BE2C (cell line): ENCODE results near the gene BTBD19.
"Not testable (repeated sequence)": the region's sequence is repeated elsewhere in the genome, so short reads cannot be mapped to it uniquely, and the experiment has no call there.

ENCODE experiments used
- DNase-seq: peaks from one replicate; pipeline ENCODE4 v3.0.0-alpha.2; 2020
- H3K27me3 ChIP-seq: fragments of 250-450 bp; sonication (Bioruptor Pico); 2 replicates; pipeline ENCODE4 v1.5.1; 2020; ENCODE audit warnings: mild to moderate bottlenecking
- H3K36me3 ChIP-seq: fragments of 250-450 bp; sonication (Bioruptor Pico); 2 replicates; pipeline ENCODE4 v1.5.1; 2020; ENCODE audit warnings: mild to moderate bottlenecking
- H3K4me1 ChIP-seq: fragments of 250-450 bp; sonication (Bioruptor Pico); 2 replicates; pipeline ENCODE4 v1.5.1; 2020
- H3K4me3 ChIP-seq: 2 replicates; pipeline ENCODE4 v1.5.1; 2011; ENCODE audit warnings: low read depth, low read length
- H3K9me3 ChIP-seq: fragments of 250-450 bp; sonication (Bioruptor Pico); 2 replicates; pipeline ENCODE4 v1.5.1; 2020
- TF ChIP-seq, protein P1 (sequence below): IDR thresholded peaks from 2 replicates; pipeline ENCODE4 v1.5.1; 2012; ENCODE audit warnings: mild to moderate bottlenecking, low read depth, low read length

BTBD19 gene

DNA sequence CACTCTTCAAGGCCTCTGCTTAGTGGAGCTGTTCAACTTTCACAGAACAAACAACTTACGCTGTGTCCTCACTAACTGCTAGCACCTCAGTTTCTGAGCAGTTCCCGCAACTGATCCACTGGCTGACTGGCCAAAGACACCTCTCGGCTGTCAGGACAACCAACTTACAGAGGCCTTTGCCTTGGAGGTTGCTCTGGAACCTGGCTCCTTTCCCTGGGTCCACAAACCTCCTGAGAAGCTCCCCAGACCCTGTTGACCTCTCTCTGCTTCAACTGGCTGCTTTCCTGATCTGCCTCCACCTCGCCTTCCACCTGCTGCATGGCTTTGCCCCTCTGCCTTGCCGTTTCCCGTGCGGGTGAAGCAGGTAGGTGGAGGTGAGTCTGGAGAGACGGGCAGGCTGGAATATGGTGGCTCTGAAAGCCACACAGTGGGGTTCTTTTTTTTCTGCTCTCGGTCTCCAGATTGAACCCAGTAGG lies 13.0 kb downstream of the BTBD19 start:
- DNase-seq, result no peak
- Histone ChIP-seq H3K9me3 (no peaks in the 10 kb centered on the region), H3K36me3 (no peaks in the 10 kb centered on the region), H3K27me3 (no peaks in the 10 kb centered on the region), H3K4me3 (no peak overlapping the region), H3K4me1 (no peaks in the 10 kb centered on the region)
- TF ChIP-seq, protein P1, sequence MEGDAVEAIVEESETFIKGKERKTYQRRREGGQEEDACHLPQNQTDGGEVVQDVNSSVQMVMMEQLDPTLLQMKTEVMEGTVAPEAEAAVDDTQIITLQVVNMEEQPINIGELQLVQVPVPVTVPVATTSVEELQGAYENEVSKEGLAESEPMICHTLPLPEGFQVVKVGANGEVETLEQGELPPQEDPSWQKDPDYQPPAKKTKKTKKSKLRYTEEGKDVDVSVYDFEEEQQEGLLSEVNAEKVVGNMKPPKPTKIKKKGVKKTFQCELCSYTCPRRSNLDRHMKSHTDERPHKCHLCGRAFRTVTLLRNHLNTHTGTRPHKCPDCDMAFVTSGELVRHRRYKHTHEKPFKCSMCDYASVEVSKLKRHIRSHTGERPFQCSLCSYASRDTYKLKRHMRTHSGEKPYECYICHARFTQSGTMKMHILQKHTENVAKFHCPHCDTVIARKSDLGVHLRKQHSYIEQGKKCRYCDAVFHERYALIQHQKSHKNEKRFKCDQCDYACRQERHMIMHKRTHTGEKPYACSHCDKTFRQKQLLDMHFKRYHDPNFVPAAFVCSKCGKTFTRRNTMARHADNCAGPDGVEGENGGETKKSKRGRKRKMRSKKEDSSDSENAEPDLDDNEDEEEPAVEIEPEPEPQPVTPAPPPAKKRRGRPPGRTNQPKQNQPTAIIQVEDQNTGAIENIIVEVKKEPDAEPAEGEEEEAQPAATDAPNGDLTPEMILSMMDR, result no peak

DNA sequence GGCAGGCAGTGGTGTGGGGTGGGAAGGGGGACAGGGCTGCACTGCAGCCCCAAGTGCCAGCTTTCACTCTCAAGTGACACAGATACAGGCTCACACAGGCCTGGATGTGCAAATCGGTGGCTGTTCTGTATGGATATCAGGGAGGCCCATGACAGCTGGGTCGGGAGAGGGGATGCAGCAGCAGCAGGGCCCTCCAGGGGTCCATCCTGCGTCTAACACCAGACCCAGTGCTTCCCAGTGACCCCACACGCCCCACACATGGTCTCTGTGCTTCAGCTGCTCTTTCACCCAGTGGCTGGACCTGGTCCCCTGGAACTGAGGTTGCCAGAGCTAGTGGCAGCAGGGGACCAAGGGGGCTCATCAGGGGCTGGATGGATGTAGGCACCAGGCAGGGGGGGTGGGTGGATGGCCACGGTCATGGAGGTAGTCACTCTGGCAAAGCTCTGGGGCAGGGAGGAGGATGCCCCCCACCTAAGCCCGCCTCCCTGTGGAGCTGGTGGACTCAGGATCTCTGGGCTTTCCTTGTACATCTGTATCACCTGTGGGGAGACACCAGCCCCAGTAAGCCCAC lies 13.9 kb downstream of the BTBD19 start:
- TF ChIP-seq, protein P1, result no peak
- H3K36me3 ChIP-seq, result no peaks in the 10 kb centered on the region
- no peak for DNase-seq

DNA sequence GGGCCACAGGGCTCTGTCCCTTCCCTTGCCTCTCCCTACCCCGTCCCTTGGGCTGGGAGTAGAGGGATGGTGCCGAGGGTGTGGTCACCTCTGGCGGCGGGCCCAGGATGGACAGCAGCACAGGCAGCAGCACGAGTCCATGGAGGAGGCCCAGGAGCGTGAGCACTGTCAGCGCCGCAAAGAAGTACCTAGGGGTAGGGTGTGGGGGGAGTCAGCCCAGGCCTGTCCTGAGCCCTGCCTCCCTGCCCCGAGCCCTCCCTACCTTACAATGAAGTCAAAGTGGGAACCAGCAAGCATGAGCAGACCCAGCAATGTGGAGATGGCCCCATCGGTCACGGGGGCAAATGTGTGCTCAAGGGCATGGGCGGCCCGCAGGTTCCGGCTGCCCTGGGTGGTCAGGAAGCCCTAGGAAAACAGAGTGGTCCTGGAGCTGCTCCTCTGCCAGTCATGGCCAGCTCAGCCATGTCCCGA lies 14.7 kb downstream of the BTBD19 start:
- TF ChIP-seq, protein P1, result no peak
- H3K4me1 ChIP-seq, result no peaks in the 10 kb centered on the region
- DNase-seq, result no peak
- no peaks in the 10 kb centered on the region for H3K9me3 ChIP-seq
- no peaks in the 10 kb centered on the region for H3K27me3 ChIP-seq
- H3K4me3 ChIP-seq, result no peak overlapping the region
- H3K36me3 ChIP-seq, result no peaks in the 10 kb centered on the region

More for the DNA sequence above, 13.9 kb downstream of the BTBD19 start:
- Histone ChIP-seq H3K27me3 (no peaks in the 10 kb centered on the region), H3K4me3 (no peak overlapping the region), H3K9me3 (no peaks in the 10 kb centered on the region), H3K4me1 (no peaks in the 10 kb centered on the region)

DNA sequence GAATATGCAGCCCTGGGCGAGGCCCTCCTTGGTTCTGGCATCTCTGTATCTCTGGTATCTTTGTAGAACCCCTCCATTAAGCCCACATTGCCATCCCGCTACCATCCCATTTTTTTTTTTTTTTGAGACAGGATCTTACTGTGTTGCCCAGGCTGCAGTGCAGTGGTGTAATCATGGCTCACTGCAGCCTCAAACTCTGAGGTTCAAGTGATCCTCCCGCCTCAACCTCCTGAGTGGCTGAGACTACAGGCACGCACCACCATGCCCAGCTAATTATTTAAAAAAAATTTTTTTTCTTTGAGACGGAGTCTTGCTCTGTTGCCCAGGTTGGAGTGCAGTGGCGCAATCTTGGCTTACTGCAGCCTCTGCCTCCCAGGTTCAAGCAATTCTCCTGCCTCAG lies 16.1 kb downstream of the BTBD19 start:
- H3K9me3 ChIP-seq, DNase-seq, H3K27me3 ChIP-seq, H3K4me3 ChIP-seq, H3K4me1 ChIP-seq, H3K36me3 ChIP-seq: not testable (repeated sequence)

DNA sequence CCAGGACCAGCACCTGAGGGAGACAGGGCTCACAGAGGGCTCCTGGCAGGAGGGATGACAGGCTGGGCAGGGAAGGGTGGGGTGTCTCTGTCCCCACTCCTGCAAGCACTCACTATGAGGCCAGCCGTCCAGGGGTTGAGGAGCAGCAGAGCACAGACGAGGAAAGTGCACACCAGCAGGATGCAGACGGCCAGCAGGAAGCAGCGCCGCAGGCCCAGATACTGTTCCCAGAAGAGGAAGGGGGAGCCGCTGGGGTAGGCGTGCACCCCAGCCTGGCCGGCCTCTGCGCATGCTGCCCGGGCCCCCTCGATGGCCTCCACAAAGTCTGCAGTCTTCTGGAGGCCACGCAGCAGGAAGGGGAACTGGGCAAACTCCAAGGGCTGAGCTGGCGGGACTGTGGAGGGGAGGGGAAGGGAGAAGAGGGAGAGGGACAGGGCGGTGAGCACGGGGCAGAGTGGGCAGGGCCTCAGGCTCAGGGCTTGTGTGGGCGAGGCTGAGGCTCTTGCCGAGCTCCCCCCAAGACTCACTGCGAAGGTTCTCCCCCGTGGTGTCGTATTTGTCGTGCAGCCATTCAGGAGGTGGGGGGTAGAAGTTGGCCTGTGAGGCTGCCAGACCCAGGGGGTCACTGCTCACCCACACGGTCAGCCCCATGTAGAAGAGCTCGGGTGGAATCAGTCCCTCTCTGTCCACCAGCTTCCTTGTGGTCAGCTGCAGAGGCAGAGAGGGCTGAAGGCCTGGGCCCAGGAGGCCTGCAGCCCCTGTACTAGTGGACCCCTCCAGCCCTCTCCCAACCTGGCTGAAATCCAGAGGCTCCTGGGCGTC lies 18.3 kb downstream of the BTBD19 start:
- no peaks in the 10 kb centered on the region for H3K4me1 ChIP-seq
- no peaks in the 10 kb centered on the region for H3K36me3 ChIP-seq
- H3K4me3 ChIP-seq, result no peak overlapping the region
- TF ChIP-seq, protein P1, result no peak
- DNase-seq, result no peak
- H3K9me3 ChIP-seq, result no peaks in the 10 kb centered on the region
- H3K27me3 ChIP-seq, result no peaks in the 10 kb centered on the region

DNA sequence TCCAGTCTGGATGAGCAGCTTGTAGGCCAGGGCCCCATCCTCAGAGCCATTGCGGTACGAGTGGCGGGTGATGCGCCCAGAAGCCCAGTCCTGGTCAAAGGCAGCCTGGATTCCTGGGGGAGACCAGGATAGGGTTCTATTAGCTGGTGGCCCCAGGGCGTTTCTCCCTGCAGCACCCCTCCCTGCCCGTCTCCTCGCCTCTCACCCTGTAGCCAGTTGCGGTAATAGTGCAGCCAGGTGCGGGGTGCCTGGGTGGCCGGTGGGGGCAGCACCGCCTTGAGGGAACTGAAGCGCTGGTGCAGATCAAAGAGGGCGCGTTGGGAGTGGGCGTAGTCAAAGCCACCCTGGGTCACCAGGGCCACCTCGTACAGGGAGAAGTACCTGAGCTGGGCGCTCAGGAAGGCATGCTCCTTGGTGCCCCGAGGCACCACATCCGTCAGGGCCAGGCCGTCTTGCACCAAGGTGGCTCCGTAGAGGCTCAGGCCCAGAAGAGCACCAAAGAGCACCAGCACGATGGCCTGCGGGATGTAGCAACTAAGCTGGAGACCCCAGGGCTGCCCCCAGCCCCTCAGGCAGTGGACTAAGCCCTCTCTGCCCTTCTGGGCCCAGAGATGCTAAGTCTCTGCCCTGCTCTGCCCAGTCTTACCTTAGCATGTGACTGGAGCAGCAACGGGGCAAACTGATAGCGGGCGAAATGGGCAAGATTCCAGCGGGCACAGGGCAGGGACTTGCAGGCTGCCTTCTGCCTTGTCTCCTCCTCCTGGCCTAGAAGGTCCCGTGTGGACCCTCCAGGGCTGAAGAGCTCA lies 19.1 kb downstream of the BTBD19 start:
- H3K36me3 ChIP-seq, result no peaks in the 10 kb centered on the region
- TF ChIP-seq, protein P1, result no peak
- H3K4me1 ChIP-seq, result no peaks in the 10 kb centered on the region
- no peak for DNase-seq
- no peak overlapping the region for H3K4me3 ChIP-seq
- no peaks in the 10 kb centered on the region for H3K27me3 ChIP-seq
- H3K9me3 ChIP-seq, result no peaks in the 10 kb centered on the region
